GM23338 (cell line): Measurements from ENCODE around the gene IMP3. TPM values are rescaled to one million over a fixed set of nuclear protein-coding genes. Genes with fewer than 3 reads are reported as not detected.

Experiments used
- ATAC-seq: fragments of 200-7000 bp; cut with Tn5 transposase; 3 replicates; pipeline ENCODE4 v1.9.1; 2020
- DNase-seq: peaks from one replicate; pipeline ENCODE4 v3.0.0-alpha.2; 2015; ENCODE audit warnings: low spot score
- H2AFZ ChIP-seq: fragments of 200-600 bp; sonication (generic); 2 replicates; pipeline ENCODE4 v1.8.0; 2016; ENCODE audit warnings: antibody characterized with exemption, mild to moderate bottlenecking, moderate library complexity
- H3F3A ChIP-seq: fragments of 200-600 bp; sonication (generic); replicated peaks from 2 replicates; pipeline ENCODE4 v1.8.0; 2017; ENCODE audit warnings: antibody characterized with exemption, mixed run types, low read depth
- H3K27ac ChIP-seq: fragments of 200-600 bp; sonication (generic); 2 replicates; pipeline ENCODE4 v1.6.1; 2016; ENCODE audit warnings: low read depth
- H3K27me3 ChIP-seq: fragments of 200-600 bp; sonication (generic); 2 replicates; pipeline ENCODE4 v1.8.0; 2016; ENCODE audit warnings: mild to moderate bottlenecking, mixed run types, moderate library complexity; ENCODE audit not compliant: insufficient read depth
- H3K36me3 ChIP-seq: fragments of 200-600 bp; sonication (generic); 2 replicates; pipeline ENCODE4 v1.8.0; 2016; ENCODE audit warnings: mild to moderate bottlenecking; ENCODE audit not compliant: insufficient read depth
- H3K4me1 ChIP-seq: fragments of 200-600 bp; sonication (generic); 2 replicates; pipeline ENCODE4 v1.8.0; 2016; ENCODE audit warnings: mild to moderate bottlenecking, moderate library complexity; ENCODE audit not compliant: insufficient read depth
- H3K4me2 ChIP-seq: fragments of 200-600 bp; sonication (generic); 2 replicates; pipeline ENCODE4 v1.7.1; 2017; ENCODE audit warnings: mixed run types
- H3K4me3 ChIP-seq: fragments of 200-600 bp; sonication (generic); 2 replicates; pipeline ENCODE4 v1.6.1; 2016; ENCODE audit warnings: mixed run types
- H3K79me2 ChIP-seq: fragments of 200-600 bp; sonication (generic); replicated peaks from 2 replicates; pipeline ENCODE4 v1.8.0; 2017; ENCODE audit warnings: mild to moderate bottlenecking; ENCODE audit not compliant: insufficient read depth
- H3K9me2 ChIP-seq: fragments of 200-600 bp; sonication (generic); 2 replicates; pipeline ENCODE4 v1.8.0; 2017; ENCODE audit not compliant: insufficient read depth
- H4K20me1 ChIP-seq: fragments of 200-600 bp; sonication (generic); replicated peaks from 2 replicates; pipeline ENCODE4 v1.8.0; 2017; ENCODE audit warnings: mild to moderate bottlenecking; ENCODE audit not compliant: insufficient read depth
- H3K27ac Mint-ChIP-seq: 2 replicates; pipeline ENCODE4 v1.8.0; 2020; ENCODE audit warnings: inconsistent platforms, mild to moderate bottlenecking, moderate library complexity, mixed read lengths
- H3K27me3 Mint-ChIP-seq: 3 replicates; pipeline ENCODE4 v1.8.0; 2022; ENCODE audit warnings: low read depth, mild to moderate bottlenecking, moderate library complexity, mixed read lengths, inconsistent platforms; ENCODE audit not compliant: insufficient read depth, poor library complexity
- H3K36me3 Mint-ChIP-seq: 3 replicates; pipeline ENCODE4 v1.8.0; 2021; ENCODE audit warnings: low read depth, mild to moderate bottlenecking, inconsistent platforms, moderate library complexity, mixed read lengths
- H3K4me1 Mint-ChIP-seq: 3 replicates; pipeline ENCODE4 v1.8.0; 2020; ENCODE audit warnings: mild to moderate bottlenecking, inconsistent platforms, mixed read lengths
- H3K4me3 Mint-ChIP-seq: 3 replicates; pipeline ENCODE4 v1.8.0; 2021; ENCODE audit warnings: moderate library complexity, mild to moderate bottlenecking, inconsistent platforms, mixed read lengths
- H3K9me3 Mint-ChIP-seq: 3 replicates; pipeline ENCODE4 v1.8.0; 2020; ENCODE audit warnings: moderate library complexity, mild to moderate bottlenecking, inconsistent platforms, mixed read lengths
- CREB1 ChIP-seq: fragments of 250-450 bp; sonication (Bioruptor Pico); IDR thresholded peaks from 2 replicates; pipeline ENCODE4 v1.5.0; 2020; ENCODE audit warnings: low read depth, mild to moderate bottlenecking, moderate library complexity
- EZH2 ChIP-seq: fragments of 200-600 bp; sonication (generic); IDR thresholded peaks from one replicate; pipeline ENCODE4 v1.8.0; 2017; ENCODE audit warnings: antibody characterized with exemption, mild to moderate bottlenecking, low read depth; ENCODE audit not compliant: unreplicated experiment
- EZH2phosphoT487 ChIP-seq: fragments of 200-600 bp; sonication (generic); IDR thresholded peaks from one replicate; pipeline ENCODE4 v1.8.1; 2018; ENCODE audit warnings: antibody characterized with exemption; ENCODE audit not compliant: unreplicated experiment
- JUNB ChIP-seq: IDR thresholded peaks from one replicate; pipeline ENCODE4 v1.6.1; 2016; ENCODE audit warnings: antibody characterized with exemption; ENCODE audit not compliant: unreplicated experiment
- NANOG ChIP-seq: IDR thresholded peaks from 2 replicates; pipeline ENCODE4 v1.6.1; 2016; ENCODE audit warnings: antibody characterized with exemption, borderline replicate concordance
- POLR2AphosphoS5 ChIP-seq: IDR thresholded peaks from 2 replicates; pipeline ENCODE4 v1.6.1; 2016; ENCODE audit warnings: antibody characterized with exemption, low read depth
- REST ChIP-seq: IDR thresholded peaks from one replicate; pipeline ENCODE4 v1.6.1; 2018; ENCODE audit warnings: antibody characterized with exemption; ENCODE audit not compliant: unreplicated experiment
- STAT1 ChIP-seq: IDR thresholded peaks from one replicate; pipeline ENCODE4 v1.6.1; 2016; ENCODE audit warnings: antibody characterized with exemption; ENCODE audit not compliant: unreplicated experiment
- ZNF114 ChIP-seq: fragments of 250-450 bp; sonication (Bioruptor Pico); IDR thresholded peaks from 2 replicates; pipeline ENCODE4 v1.5.0; 2020; ENCODE audit warnings: mild to moderate bottlenecking, moderate library complexity
- ZNF331 ChIP-seq: fragments of 250-450 bp; sonication (Bioruptor Pico); IDR thresholded peaks from 2 replicates; pipeline ENCODE4 v1.5.0; 2020; ENCODE audit warnings: low read depth, mild to moderate bottlenecking, moderate library complexity
- polyA plus RNA-seq: library from polyadenylated mRNA; unstranded; fragments of >200 nt; fragmentation: Nextera tagmentation; extraction: Ambion mirVana; gene quantifications from 2 replicates; pipeline ENCODE4 v1.2.1, GENCODE V29; 2016
- total RNA-seq: library from RNA; depleted of rRNA; stranded (reverse); fragments of >200 nt; shearing (Covaris generic); gene quantifications from 2 replicates; pipeline ENCODE4 v1.2.3, GENCODE V29; 2014
- TF ChIP-seq, protein P1 (sequence below): fragments of 250-450 bp; sonication (Bioruptor Pico); IDR thresholded peaks from 2 replicates; pipeline ENCODE4 v1.5.0; 2020; ENCODE audit warnings: mild to moderate bottlenecking, moderate library complexity
- TF ChIP-seq, protein P2 (sequence below): IDR thresholded peaks from 2 replicates; pipeline ENCODE4 v1.6.1; 2016; ENCODE audit warnings: antibody characterized with exemption
- TF ChIP-seq, protein P3 (sequence below), 2 experiments: fragments of 200-600 bp in 1 of 2; sonication (generic) in 1 of 2; conservative IDR thresholded peaks; 2 replicates each; pipeline versions ENCODE4 v1.5.1 to v1.6.1; 2016 to 2017; ENCODE audit warnings: antibody characterized with exemption in 2 of 2, low read depth in 2 of 2, mild to moderate bottlenecking in 2 of 2, moderate library complexity in 1 of 2

The IMP3 gene
- total and polyA plus RNA-seq, 2 experiments from 2014 or later = 210 to 319 TPM

- Mint-ChIP-seq H3K4me1 (peaks cover 21% of the 10 kb centered on the region), H3K36me3 (no peaks in the 10 kb centered on the region), H3K27me3 (peaks cover 10% of the 10 kb centered on the region), H3K27ac (peak overlapping the region; percentile 76; the same call in 1 of the 2 replicates), H3K9me3 (no peaks in the 10 kb centered on the region), H3K4me3 (peak overlapping the region; percentile 57; the same call in 2 of the 3 replicates)
- Histone ChIP-seq H2AFZ (no peak overlapping the region), H3K9me2 (no peaks in the 10 kb centered on the region), H3K79me2 (no peaks in the 10 kb centered on the region), H3F3A (no peaks in the 10 kb centered on the region), H3K27ac (no peak overlapping the region), H3K27me3 (no peaks in the 10 kb centered on the region), H3K36me3 (no peaks in the 10 kb centered on the region), H3K4me2 (peak overlapping the region; percentile 30), H4K20me1 (no peaks in the 10 kb centered on the region), H3K4me3 (no peak overlapping the region), H3K4me1 (peaks cover 15% of the 10 kb centered on the region; the same call in 1 of the 2 replicates)
- TF ChIP-seq NANOG = no peak
- no peak for TF ChIP-seq ZNF331 (CRISPR knock-in tag)
- no peak for TF ChIP-seq POLR2AphosphoS5
- TF ChIP-seq EZH2 = no peak
- TF ChIP-seq, protein P1, sequence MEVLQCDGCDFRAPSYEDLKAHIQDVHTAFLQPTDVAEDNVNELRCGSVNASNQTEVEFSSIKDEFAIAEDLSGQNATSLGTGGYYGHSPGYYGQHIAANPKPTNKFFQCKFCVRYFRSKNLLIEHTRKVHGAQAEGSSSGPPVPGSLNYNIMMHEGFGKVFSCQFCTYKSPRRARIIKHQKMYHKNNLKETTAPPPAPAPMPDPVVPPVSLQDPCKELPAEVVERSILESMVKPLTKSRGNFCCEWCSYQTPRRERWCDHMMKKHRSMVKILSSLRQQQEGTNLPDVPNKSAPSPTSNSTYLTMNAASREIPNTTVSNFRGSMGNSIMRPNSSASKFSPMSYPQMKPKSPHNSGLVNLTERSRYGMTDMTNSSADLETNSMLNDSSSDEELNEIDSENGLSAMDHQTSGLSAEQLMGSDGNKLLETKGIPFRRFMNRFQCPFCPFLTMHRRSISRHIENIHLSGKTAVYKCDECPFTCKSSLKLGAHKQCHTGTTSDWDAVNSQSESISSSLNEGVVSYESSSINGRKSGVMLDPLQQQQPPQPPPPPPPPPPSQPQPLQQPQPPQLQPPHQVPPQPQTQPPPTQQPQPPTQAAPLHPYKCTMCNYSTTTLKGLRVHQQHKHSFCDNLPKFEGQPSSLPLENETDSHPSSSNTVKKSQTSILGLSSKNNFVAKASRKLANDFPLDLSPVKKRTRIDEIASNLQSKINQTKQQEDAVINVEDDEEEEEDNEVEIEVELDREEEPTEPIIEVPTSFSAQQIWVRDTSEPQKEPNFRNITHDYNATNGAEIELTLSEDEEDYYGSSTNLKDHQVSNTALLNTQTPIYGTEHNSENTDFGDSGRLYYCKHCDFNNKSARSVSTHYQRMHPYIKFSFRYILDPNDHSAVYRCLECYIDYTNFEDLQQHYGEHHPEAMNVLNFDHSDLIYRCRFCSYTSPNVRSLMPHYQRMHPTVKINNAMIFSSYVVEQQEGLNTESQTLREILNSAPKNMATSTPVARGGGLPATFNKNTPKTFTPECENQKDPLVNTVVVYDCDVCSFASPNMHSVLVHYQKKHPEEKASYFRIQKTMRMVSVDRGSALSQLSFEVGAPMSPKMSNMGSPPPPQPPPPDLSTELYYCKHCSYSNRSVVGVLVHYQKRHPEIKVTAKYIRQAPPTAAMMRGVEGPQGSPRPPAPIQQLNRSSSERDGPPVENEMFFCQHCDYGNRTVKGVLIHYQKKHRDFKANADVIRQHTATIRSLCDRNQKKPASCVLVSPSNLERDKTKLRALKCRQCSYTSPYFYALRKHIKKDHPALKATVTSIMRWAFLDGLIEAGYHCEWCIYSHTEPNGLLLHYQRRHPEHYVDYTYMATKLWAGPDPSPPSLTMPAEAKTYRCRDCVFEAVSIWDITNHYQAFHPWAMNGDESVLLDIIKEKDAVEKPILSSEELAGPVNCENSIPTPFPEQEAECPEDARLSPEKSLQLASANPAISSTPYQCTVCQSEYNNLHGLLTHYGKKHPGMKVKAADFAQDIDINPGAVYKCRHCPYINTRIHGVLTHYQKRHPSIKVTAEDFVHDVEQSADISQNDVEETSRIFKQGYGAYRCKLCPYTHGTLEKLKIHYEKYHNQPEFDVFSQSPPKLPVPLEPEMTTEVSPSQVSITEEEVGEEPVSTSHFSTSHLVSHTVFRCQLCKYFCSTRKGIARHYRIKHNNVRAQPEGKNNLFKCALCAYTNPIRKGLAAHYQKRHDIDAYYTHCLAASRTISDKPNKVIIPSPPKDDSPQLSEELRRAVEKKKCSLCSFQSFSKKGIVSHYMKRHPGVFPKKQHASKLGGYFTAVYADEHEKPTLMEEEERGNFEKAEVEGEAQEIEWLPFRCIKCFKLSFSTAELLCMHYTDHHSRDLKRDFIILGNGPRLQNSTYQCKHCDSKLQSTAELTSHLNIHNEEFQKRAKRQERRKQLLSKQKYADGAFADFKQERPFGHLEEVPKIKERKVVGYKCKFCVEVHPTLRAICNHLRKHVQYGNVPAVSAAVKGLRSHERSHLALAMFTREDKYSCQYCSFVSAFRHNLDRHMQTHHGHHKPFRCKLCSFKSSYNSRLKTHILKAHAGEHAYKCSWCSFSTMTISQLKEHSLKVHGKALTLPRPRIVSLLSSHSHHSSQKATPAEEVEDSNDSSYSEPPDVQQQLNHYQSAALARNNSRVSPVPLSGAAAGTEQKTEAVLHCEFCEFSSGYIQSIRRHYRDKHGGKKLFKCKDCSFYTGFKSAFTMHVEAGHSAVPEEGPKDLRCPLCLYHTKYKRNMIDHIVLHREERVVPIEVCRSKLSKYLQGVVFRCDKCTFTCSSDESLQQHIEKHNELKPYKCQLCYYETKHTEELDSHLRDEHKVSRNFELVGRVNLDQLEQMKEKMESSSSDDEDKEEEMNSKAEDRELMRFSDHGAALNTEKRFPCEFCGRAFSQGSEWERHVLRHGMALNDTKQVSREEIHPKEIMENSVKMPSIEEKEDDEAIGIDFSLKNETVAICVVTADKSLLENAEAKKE (CRISPR knock-in tag) = no peak
- TF ChIP-seq STAT1 = no peak
- TF ChIP-seq ZNF114 = no peak
- TF ChIP-seq REST = no peak
- TF ChIP-seq, protein P2, sequence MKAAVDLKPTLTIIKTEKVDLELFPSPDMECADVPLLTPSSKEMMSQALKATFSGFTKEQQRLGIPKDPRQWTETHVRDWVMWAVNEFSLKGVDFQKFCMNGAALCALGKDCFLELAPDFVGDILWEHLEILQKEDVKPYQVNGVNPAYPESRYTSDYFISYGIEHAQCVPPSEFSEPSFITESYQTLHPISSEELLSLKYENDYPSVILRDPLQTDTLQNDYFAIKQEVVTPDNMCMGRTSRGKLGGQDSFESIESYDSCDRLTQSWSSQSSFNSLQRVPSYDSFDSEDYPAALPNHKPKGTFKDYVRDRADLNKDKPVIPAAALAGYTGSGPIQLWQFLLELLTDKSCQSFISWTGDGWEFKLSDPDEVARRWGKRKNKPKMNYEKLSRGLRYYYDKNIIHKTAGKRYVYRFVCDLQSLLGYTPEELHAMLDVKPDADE = no peak
- TF ChIP-seq EZH2phosphoT487 = no peak
- TF ChIP-seq JUNB = no peak
- TF ChIP-seq CREB1 (CRISPR knock-in tag) = no peak
- TF ChIP-seq, protein P3, sequence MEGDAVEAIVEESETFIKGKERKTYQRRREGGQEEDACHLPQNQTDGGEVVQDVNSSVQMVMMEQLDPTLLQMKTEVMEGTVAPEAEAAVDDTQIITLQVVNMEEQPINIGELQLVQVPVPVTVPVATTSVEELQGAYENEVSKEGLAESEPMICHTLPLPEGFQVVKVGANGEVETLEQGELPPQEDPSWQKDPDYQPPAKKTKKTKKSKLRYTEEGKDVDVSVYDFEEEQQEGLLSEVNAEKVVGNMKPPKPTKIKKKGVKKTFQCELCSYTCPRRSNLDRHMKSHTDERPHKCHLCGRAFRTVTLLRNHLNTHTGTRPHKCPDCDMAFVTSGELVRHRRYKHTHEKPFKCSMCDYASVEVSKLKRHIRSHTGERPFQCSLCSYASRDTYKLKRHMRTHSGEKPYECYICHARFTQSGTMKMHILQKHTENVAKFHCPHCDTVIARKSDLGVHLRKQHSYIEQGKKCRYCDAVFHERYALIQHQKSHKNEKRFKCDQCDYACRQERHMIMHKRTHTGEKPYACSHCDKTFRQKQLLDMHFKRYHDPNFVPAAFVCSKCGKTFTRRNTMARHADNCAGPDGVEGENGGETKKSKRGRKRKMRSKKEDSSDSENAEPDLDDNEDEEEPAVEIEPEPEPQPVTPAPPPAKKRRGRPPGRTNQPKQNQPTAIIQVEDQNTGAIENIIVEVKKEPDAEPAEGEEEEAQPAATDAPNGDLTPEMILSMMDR (conservative IDR thresholded peaks at IDR 0.05; ENCODE audit: low read depth in 2 of 2) = no peak
- no peak for DNase-seq
- ATAC-seq = peak; percentile 50
Measured at GRCh38 chr15:75671730-75672602, 31.9 kb upstream of the IMP3 start.
